NCI-H748 (cell line): Measurements from ENCODE around the gene TEX261.
"Not testable (repeated sequence)": the region's sequence is repeated elsewhere in the genome, so short reads cannot be mapped to it uniquely, and the experiment has no call there.

Experiments
- DNase-seq: peaks from one replicate; lab custom pipeline; 2025; ENCODE audit not compliant: unreplicated experiment; lab: John Stamatoyannopoulos, UW

Gene TEX261

DNA sequence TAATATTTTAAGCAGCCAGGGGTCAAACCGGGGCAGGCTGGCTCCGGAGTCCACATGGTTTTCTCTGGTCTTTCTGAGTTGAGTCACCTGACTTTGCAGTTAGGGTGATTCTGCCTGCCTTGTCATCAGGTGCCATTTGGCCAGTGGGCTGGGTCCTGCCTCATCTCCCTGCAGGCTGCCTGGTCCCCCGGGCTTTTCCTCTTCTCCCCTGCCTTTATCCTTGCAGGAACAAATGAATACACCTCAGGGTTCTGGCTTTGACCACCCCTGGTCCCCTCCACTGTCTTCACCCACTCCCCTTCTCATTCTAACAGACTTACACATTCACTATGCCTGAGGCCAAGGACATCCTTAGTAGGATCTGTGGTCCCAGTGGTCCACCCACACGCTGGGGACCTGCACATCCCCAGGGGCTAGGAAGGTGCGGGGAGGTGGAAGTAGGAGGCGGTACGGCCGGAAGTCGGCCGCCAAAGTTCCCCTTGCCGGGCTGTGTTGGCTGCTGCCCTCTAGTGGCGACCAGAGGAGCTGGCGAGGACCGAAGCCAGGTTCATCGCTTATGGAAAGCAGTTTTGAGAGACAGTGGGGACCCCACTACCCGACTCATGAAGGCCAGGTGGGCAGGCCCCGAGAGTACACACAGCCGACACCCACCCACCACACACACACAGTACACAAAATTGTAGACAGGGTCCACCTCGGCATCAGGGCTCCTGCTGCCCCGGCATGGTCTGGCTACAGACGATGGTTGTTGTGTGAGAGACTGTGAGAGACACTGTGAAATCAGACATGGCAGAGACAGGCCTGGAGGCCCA is 6.3 kb upstream of the TEX261 start:
- DNase-seq = peak; percentile 60

DNA sequence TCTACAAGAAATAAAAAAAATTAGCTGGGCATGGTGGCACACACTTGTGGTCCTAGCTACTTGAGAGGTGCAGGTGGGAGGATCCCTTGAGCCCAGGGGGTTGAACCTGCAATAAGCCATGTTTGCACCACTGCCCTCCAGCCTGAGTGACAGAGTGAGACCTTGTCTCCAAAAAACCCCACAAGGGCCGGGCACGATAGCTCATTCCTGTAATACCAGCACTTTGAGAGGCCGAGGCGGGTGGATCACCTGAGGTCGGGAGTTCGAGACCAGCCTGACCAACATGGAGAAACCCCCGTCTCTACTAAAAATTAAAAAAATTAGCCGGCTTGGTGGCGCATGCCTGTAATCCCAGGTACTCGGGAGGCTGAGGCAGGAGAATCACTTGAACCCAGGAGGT is 5.3 kb upstream of the TEX261 start:
- not testable (repeated sequence) for DNase-seq

DNA sequence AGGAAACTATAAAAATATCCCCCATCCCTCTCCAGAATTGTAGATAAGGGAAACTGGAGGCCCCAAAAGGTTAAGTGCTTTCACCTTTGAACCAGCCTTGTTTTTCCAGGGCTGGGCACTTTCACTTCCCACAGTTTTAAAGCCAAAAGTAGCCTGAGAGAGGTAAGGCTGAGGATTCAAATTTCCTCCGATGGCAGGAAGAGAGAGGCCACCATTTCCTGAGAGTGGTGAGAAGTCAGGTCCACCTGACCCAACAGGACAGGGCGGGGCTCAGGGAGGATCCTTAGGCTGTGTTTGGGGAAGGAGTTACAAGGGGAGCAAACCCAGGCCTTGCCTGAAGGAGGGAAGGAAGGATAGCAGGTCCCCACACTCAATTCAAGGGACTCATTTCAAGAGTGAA is 4.7 kb upstream of the TEX261 start:
- DNase-seq = no peak

DNA sequence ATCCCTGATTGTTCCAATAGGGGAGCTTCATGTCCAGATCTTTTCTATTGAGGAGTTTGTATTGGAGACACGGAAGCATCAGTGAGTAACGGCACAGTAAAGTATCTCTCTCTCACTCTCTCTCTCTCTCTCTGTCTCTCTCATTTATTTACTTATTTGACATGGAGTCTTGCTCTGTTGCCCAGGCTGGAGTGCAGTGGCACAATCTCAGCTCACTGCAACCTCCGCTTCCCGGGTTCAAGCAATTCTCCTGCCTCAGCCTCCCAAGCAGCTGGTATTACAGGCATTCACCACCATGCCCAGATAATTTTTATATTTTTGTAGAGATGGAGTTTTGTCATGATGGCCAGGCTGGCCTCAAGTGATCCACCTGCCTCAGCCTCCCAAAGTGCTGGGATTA is 4.2 kb upstream of the TEX261 start:
- not testable (repeated sequence) for DNase-seq

DNA sequence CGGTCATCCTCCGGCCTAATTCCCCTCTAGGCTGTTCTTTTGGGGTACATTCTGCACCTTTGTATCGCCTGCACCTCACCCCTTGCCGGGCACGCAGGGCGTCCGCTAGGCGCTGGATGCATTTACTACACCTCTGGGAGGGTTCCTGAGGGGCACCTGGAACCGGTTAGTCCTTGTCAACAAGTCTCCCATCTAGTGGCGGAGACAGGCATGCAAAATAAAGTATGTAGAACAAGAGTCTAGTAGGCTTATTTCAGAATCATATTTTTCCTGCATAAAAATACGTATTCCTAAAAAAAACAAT is 705 bp upstream of the TEX261 start:
- peak; percentile 71 for DNase-seq

DNA sequence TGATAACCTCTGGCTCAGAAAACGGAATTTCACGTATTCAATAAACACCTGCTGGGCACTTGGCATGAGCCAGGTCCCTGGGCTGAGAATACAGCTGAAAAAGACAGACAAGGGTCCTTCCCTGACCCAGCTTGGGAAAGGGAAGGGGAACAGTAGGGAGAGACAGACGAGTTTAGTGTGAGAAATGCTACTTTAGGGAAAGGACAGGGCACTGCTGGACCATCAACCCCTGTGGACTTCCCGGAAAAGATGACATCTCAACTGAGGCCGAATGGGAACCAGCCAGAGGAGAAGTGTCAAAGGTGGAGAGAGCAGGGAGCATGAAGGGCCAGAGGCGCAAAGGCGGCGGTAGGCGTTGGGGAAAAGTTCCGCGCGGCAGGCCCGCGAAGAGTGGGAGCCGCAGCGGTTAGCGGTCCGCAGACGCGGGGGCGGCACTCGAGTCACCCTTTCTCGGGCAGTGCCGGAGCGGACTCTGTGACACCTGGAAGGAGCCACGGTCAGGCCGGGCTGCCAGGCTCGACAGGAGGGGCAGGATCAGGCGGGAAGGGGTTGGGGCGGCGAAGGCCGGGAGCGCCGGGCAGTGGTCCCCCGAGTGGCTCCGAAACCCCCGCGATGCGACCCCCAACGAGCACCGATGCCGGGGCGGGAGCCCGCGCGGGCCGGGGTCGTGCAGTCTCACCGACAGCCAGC is 519 bp downstream of the TEX261 start:
- DNase-seq = peak; percentile 25

DNA sequence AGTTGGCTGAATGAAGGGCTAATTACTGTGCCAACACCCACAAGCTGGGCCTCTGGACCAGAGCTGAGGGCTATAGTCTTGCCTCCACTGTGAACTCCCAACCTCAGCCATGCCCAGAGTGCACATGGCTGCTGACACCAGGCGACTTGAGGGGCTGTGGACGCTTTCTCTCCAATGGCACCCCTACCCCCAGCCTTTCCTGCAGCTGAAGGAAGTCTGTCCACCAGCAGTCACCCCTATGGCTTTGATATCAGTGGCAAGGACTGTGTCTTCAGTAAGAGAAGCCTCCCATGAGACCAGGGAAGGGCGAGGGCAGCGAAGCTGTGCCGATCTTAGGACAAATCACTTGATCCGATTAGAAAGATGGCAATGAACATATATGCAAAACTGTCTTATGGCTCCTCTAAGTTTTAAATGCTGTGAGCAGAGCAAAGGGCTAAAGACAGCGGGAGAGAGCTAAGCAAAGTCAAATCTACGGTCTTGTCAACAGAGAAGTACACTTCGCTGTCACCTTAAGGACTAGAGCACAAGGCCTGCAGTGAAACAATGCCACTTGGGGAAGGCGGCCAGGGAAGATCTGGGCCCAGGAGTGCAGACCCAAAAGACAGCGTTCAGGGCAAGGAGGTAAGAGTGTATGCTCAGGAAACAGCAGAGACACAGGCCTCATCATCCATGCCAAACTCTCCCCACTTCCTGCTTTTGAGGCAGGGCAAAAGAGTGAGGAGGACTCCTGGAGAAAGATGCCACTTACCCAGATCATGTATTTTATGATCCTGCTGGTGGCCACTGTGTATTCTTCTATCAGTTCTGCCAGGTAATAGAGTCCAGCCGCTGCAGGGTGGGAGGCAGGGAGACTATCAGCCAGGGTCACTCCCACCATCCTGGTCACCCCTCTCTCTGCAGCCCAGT is 1.5 kb downstream of the TEX261 start:
- DNase-seq = no peak

DNA sequence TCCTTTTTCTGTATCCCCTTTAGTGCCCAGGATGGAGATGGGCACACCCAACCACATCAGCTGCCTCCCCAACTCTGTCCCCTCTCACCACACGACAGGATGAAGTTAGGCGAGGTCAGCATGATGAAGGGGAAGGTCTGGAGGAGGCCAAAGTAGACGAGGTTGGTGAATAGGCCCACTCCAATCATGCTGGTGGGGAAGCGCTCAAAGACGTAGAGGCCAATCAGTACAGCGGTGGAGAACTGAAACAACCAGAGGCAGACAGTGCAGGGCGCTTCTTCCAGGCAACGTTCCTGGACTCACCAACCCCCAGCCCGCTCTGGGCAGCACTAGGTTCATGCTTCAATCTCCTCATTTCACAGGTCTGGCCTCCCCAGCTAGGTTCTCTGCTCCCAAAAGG is 2.9 kb downstream of the TEX261 start:
- DNase-seq = no peak

DNA sequence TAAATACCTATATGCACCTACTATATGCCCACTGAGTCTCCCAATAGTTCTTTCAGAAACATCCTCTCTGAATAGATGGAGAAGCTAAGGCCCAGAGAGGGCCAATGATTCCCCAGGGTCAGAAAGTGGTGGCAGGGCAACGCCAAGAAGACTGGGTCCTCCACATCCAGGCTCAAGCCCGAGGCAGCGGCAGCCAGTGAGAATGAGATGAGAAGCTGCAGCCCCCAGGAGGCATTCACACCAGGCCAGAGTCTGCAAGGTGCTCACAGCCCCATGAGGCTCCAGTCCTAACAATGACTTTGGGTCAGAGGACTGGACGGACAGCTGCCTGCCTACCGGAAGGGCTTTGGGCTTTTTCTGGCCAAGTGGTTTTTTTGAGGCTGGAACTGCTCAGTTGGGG is 3.5 kb downstream of the TEX261 start:
- DNase-seq = no peak

DNA sequence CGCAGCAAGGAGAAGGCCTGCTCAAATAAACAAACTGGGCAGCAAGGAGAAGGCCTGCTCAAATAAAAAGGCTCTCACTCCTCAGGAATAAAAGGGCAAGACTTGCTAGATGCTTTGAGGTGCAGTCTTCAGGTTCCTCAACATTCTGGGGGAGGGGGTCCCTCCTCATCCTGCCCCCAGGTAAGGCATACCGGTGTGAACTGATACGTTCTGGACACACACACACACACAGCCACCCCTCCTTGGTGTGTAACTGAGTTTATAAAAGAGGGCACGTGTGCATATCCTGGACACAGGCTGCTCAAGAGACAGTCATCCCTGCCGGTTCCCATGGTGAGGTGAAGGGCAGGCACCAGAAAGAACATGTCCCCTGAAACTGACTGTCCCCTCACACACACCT is 4.5 kb downstream of the TEX261 start:
- DNase-seq = no peak

DNA sequence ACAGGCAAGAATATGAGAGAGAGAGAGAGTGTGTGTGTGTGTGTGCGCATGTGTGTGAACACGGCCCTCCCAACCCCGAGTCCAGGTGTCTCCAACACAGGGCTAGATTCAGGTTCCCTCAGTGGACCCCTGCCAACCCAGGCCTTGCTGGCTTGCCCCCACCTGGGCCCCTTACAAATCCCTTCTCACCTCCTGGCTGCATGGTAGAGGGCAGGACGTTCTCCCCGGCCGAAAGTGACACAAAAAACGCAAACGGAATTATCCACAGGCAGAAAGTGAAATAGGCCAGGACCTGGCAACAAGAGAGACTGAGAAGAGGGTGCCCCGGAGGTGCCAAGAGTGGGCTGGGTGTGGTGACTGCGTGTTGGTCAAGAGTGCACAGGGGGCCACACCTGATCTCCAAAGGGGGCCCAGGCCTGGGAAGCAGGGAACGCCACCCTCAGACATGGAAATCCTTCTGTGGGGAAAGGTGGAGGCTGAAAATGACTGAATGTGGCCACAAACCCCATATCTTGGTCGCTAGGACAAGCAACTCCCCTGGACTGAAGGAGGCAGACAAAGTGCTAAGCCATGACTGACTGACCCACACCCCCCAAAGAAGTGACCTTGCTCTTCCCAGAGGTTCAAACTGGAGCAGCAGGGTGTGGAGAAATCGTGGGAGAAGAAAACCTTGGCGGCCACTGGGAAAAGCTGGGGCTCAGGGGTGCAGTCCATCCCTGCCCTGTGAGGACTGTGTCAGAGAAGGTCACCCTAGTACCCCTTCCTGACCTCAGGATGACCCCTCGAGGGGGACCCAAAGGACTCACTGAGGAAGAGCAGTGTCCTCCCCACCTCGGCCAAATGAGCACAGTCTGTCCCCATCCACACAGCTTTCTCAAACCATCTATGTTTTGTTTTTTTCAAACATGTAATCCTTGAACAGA is 5.7 kb downstream of the TEX261 start:
- DNase-seq = no peak

DNA sequence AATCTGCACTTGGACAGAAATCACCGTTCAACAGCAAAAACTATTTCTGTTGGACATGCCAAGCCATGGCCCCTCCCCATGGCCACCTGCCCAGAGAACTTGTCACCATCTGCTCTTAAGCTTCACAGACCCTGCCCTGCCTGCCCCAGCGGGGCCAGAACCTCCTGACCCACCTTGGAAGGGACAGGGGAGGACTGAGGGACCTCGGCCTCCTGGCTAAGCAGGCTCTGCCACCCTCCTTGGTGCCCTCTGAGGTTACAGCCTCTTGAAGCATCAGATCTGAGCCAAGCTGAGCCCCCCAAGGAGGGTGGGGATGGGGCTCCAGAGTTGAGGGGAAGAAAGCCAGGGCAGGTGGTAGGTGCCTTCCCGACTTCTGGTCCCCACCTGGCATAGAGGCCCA is 6.5 kb downstream of the TEX261 start:
- DNase-seq = no peak

DNA sequence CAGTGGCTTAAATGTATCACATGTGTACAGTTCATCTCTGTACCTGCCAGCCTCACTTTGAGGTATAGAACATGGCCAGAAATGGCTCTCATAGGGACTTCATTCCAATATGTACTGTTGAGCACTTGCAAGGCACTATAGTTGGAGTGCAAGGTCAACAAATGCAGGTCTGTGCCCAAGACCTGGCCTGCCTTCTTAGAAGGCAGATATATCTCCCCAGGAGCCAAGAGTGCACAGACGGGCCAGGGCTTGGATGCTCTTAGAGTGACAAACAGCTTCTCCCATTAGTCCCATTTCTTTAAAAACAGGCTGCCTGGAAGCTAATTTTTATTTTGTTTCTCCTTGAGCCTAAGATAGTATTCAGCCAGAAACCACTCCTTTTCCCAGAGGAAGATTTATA is 7.3 kb downstream of the TEX261 start:
- no peak for DNase-seq

DNA sequence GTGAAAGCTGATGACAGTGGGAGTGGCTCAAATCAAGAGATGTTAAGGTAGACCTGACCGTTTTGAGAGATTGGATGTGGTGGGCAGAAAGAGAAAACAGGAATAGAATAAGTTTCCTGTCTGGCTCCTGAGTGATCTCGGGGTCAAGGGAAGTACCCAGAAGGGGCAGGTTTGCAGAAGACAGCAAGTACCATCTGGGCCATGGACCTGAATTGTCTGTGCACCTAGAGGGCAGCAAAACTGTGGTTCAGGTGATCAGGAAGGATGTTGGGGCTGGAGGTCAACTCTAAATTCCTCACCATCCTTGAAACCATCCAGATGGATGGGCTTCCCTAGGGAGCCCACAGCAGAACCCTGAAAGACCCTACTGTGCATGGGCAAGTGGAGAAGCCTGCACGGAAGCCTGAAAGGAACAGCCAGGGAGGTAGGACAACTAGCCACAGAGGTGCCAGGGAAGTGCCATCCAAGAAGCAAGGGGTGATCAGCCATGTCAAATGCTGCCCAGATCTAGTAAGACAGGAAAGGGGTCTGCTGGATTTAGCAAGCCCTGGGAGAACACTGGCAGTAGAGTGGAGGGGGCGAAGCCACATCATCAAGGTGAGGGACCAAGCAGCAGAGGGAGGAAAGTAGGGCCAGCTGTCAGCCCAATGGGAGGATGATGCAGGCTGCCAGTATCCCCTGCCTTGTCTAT is 8.0 kb downstream of the TEX261 start:
- no peak for DNase-seq

DNA sequence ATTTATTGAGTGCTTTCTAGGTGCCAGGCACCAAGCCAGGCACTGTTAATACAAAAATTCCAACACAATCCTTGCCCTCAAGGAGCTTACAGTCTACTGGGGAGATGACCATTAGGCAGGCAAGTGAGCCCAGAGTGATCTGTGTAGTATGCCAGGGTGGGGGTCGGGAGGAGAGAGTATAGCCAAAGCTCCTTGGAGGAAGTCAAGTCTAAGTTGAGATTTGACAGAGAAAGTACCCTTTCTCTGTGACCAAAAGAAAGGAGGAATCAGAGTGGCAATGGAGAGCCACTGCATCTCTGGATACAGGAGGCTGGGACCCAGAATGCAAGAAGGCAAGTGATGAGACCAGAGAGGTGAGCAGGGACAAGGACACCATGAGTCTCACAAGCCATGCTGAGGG is 8.7 kb downstream of the TEX261 start:
- DNase-seq = no peak

DNA sequence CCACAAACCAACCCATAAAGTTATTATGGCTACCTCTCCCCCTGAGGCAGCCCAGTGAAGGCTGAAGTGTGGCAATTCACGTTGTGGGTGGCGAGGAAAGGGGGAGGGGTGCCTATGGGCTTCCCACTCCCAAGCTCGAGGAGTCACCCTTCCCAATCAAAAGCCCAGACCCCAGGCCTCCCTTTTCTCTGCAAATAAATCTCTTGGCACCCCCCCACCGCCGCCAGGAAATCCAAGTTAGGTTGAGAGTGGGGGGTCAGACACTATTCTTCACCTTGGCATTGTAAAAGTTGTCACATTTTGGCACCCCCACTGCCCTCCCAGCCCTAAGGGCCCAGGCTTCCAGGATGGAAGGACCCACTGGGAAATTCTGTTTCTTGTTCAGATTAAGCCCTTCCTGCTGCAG is 9.4 kb downstream of the TEX261 start:
- DNase-seq = no peak

DNA sequence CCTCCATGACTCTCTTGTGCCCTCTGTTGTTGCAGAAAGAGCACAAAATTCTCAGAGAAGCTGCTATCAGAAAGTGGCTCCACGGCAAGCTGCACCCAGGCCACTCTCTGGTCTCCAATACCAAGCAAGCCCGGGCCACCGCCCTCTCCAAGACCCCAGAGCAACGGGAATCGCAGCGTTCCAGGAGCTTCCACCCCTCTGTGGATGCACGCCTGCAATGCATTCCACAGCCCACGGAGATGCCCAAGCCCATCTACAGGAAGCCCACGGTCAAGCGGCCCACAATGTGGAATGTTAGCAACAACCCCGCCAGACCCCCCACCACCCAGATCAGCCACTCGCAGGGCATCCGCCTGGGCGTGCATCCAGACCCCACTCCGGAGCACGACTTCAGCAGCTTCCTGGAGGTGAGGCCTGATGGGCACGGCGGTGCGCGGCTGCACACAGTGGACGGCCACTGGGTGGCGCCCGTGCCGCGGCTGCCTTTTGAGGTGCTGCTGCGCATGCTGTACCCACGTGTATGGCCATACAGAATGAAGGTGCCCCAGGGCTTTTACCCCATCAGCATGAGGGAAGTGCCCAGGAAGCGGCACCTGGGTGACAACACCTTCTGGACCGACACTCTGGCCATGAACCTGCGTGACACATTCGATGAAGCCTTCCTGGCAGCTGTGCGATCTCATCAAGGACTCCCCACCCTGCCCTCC is 9.9 kb downstream of the TEX261 start:
- DNase-seq = peak; percentile 49

DNA sequence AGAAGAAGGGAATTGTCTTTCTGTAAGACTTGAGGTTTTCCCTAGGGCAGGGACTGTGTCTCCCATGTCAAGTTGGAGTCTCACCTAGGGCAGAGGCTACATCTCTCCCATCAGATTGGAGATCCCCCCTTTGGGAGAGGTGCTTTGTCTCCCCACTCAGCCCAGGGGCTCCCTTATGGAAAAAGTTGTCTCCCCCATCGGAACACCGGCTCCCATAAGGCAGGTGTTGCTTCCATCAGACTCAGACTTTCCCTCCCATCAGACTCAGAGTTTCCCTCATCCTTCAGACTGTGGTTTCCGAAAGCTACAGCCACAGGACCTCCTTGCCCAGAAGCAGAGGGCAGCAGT is 10.5 kb downstream of the TEX261 start:
- no peak for DNase-seq

DNA sequence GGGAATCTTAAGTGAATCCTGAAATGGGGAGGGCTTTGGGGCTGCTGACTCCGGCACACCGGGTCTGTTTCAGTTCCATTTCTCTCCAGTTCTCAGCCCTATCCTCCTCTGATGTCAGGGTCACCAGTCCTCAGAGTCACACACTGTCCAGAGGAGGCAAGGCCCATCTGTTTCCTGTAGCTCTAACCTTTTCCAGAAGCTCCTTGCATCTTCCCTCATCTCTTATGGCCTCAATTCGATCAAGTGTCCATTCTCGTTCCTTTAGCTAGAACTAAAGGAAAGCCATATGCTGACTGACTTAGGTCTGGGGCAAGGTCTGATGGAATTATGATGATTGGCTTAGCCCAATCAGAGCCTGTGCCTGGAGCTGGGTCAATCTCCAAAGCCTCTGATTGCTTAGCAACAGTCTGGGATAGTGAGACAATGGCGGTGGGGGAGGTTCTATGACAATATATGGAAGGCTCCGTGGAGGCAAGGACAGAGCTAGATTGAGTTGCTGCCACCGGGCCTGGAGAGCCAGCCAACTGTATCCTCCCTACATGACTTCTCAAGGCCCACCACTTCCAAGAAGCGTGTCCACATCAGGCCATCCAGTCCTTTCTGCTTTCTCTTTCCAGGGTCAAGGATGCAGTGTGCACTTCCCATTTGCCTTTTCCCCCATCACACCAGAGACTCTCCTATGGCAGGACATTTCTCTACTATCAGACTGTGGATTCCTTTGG is 11.0 kb downstream of the TEX261 start:
- no peak for DNase-seq
